Measurements from ENCODE around the gene CRELD2. TPM values are rescaled to one million over a fixed set of nuclear protein-coding genes. Genes with fewer than 3 reads are reported as not detected.

Gene CRELD2
- total and polyA plus RNA-seq, 2 experiments from 2014 or later: 35.7 to 47.7 TPM

GRCh38 chr22:49954991-49955580 is 36.7 kb downstream of the CRELD2 start (continued):
- TF ChIP-seq REST (IDR thresholded peaks at IDR 0.05; ENCODE audit: unreplicated experiment) (no peak), STAT1 (IDR thresholded peaks at IDR 0.05; ENCODE audit: unreplicated experiment) (no peak), POLR2AphosphoS5 (IDR thresholded peaks at IDR 0.05; ENCODE audit: low read depth) (no peak), ZNF331 (CRISPR knock-in tag; IDR thresholded peaks at IDR 0.05; ENCODE audit: low read depth) (no peak)
- TF ChIP-seq, protein P1, sequence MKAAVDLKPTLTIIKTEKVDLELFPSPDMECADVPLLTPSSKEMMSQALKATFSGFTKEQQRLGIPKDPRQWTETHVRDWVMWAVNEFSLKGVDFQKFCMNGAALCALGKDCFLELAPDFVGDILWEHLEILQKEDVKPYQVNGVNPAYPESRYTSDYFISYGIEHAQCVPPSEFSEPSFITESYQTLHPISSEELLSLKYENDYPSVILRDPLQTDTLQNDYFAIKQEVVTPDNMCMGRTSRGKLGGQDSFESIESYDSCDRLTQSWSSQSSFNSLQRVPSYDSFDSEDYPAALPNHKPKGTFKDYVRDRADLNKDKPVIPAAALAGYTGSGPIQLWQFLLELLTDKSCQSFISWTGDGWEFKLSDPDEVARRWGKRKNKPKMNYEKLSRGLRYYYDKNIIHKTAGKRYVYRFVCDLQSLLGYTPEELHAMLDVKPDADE (IDR thresholded peaks at IDR 0.05): no peak

GRCh38 chr22:49955581-49956417 is 37.4 kb downstream of the CRELD2 start:
- no peaks in the 10 kb centered on the region for H3K36me3 Mint-ChIP-seq (ENCODE audit: low read depth)
- Histone ChIP-seq H3K27me3 (ENCODE audit: insufficient read depth) (peaks cover 10% of the 10 kb centered on the region; the same call in 1 of the 2 replicates), H3K27ac (ENCODE audit: low read depth) (no peak overlapping the region), H3F3A (replicated peaks; ENCODE audit: low read depth) (no peaks in the 10 kb centered on the region), H3K4me3 (no peak overlapping the region), H3K4me1 (ENCODE audit: insufficient read depth) (no peaks in the 10 kb centered on the region), H2AFZ (no peak overlapping the region), H4K20me1 (replicated peaks; ENCODE audit: insufficient read depth) (no peaks in the 10 kb centered on the region), H3K9me2 (ENCODE audit: insufficient read depth) (no peaks in the 10 kb centered on the region), H3K36me3 (ENCODE audit: insufficient read depth) (no peaks in the 10 kb centered on the region), H3K79me2 (replicated peaks; ENCODE audit: insufficient read depth) (no peaks in the 10 kb centered on the region), H3K4me2 (no peak overlapping the region)
- H3K9me3 Mint-ChIP-seq: no peaks in the 10 kb centered on the region
- no peak for ATAC-seq
- no peak for DNase-seq (ENCODE audit: low spot score)
- H3K4me1 Mint-ChIP-seq: peaks cover 8% of the 10 kb centered on the region; the same call in 2 of the 3 replicates
- peaks cover 7% of the 10 kb centered on the region for H3K27me3 Mint-ChIP-seq (ENCODE audit: insufficient read depth, low read depth, poor library complexity)
- H3K27ac Mint-ChIP-seq: no peak overlapping the region
- no peak overlapping the region for H3K4me3 Mint-ChIP-seq
- no peak for TF ChIP-seq REST (IDR thresholded peaks at IDR 0.05; ENCODE audit: unreplicated experiment)
- no peak for TF ChIP-seq EZH2phosphoT487 (IDR thresholded peaks at IDR 0.05; ENCODE audit: unreplicated experiment)
- TF ChIP-seq, protein P2, sequence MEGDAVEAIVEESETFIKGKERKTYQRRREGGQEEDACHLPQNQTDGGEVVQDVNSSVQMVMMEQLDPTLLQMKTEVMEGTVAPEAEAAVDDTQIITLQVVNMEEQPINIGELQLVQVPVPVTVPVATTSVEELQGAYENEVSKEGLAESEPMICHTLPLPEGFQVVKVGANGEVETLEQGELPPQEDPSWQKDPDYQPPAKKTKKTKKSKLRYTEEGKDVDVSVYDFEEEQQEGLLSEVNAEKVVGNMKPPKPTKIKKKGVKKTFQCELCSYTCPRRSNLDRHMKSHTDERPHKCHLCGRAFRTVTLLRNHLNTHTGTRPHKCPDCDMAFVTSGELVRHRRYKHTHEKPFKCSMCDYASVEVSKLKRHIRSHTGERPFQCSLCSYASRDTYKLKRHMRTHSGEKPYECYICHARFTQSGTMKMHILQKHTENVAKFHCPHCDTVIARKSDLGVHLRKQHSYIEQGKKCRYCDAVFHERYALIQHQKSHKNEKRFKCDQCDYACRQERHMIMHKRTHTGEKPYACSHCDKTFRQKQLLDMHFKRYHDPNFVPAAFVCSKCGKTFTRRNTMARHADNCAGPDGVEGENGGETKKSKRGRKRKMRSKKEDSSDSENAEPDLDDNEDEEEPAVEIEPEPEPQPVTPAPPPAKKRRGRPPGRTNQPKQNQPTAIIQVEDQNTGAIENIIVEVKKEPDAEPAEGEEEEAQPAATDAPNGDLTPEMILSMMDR (conservative IDR thresholded peaks at IDR 0.05; ENCODE audit: low read depth in 2 of 2): no peak

Measured in GM23338 (cell line).